ENCODE measurements around the gene HOXB9. TPM values are rescaled to one million over a fixed set of nuclear protein-coding genes. Genes with fewer than 3 reads are reported as not detected.
A peak's percentile ranks its signal among the peaks of the same experiment; 100 is the strongest.

Gene HOXB9
- total and polyA plus RNA-seq, 2 donors = 0.35 to 0.85 TPM

GRCh38 chr17:48588528-48588927 is 37.6 kb downstream of the HOXB9 start:
- no peak for DNase-seq (ENCODE audit: extremely low spot score)
- no peaks in the 10 kb centered on the region for H3K36me3 ChIP-seq (ENCODE audit: insufficient read depth)
- H3K4me3 ChIP-seq (ENCODE audit: low read depth, low read length) = no peak overlapping the region
- WGBS = 32% methylated on average over 2 of the region's 2 CpGs
- no peaks in the 10 kb centered on the region for H3K4me1 ChIP-seq (ENCODE audit: insufficient read depth)
- no peak overlapping the region for H3K27ac ChIP-seq (ENCODE audit: low read depth)

GRCh38 chr17:48588074-48588415 is 38.1 kb downstream of the HOXB9 start:
- no peak for DNase-seq (ENCODE audit: extremely low spot score)
- Histone ChIP-seq H3K27ac (ENCODE audit: low read depth) (no peak overlapping the region), H3K4me1 (ENCODE audit: insufficient read depth) (no peaks in the 10 kb centered on the region), H3K4me3 (ENCODE audit: low read depth, low read length) (no peak overlapping the region), H3K36me3 (ENCODE audit: insufficient read depth) (no peaks in the 10 kb centered on the region)
- 47% methylated on average over 2 of the region's 2 CpGs for WGBS

GRCh38 chr17:48587276-48588073 is 38.7 kb downstream of the HOXB9 start:
- H3K4me1 ChIP-seq (ENCODE audit: insufficient read depth) = no peaks in the 10 kb centered on the region

GRCh38 chr17:48586355-48587258 is 39.6 kb downstream of the HOXB9 start:
- no peaks in the 10 kb centered on the region for H3K4me1 ChIP-seq (ENCODE audit: insufficient read depth)
- peak overlapping the region; percentile 41 for H3K4me3 ChIP-seq (ENCODE audit: low read depth, low read length)
- WGBS = 16% methylated on average over 34 of the region's 34 CpGs
- H3K27ac ChIP-seq (ENCODE audit: low read depth) = no peak overlapping the region
- DNase-seq (ENCODE audit: extremely low spot score) = no peak
- H3K36me3 ChIP-seq (ENCODE audit: insufficient read depth) = no peaks in the 10 kb centered on the region

More at GRCh38 chr17:48587276-48588073, 38.7 kb downstream of the HOXB9 start:
- WGBS = 37% methylated on average over 5 of the region's 5 CpGs
- H3K36me3 ChIP-seq (ENCODE audit: insufficient read depth) = no peaks in the 10 kb centered on the region
- no peak overlapping the region for H3K27ac ChIP-seq (ENCODE audit: low read depth)
- DNase-seq (ENCODE audit: extremely low spot score) = no peak
- no peak overlapping the region for H3K4me3 ChIP-seq (ENCODE audit: low read depth, low read length)

- DNase-seq (ENCODE audit: extremely low spot score) = no peak
- Histone ChIP-seq H3K27ac (ENCODE audit: low read depth) (no peak overlapping the region), H3K4me3 (ENCODE audit: low read depth, low read length) (no peak overlapping the region), H3K4me1 (ENCODE audit: insufficient read depth) (no peaks in the 10 kb centered on the region), H3K36me3 (ENCODE audit: insufficient read depth) (no peaks in the 10 kb centered on the region)
- 35% methylated on average over 2 of the region's 2 CpGs for whole genome bisulfite sequencing
These were observed 41.9 kb downstream of the HOXB9 start for GRCh38 chr17:48584223-48584741.

GRCh38 chr17:48583708-48584222 is 42.4 kb downstream of the HOXB9 start:
- no peak overlapping the region for H3K4me3 ChIP-seq (ENCODE audit: low read depth, low read length)
- H3K36me3 ChIP-seq (ENCODE audit: insufficient read depth) = no peaks in the 10 kb centered on the region
- no peak for DNase-seq (ENCODE audit: extremely low spot score)
- H3K27ac ChIP-seq (ENCODE audit: low read depth) = no peak overlapping the region
- H3K4me1 ChIP-seq (ENCODE audit: insufficient read depth) = no peaks in the 10 kb centered on the region
- 54% methylated on average over 3 of the region's 3 CpGs for WGBS

GRCh38 chr17:48582750-48583069 is 43.4 kb downstream of the HOXB9 start:
- Histone ChIP-seq H3K4me3 (ENCODE audit: low read depth, low read length) (no peak overlapping the region), H3K4me1 (ENCODE audit: insufficient read depth) (no peaks in the 10 kb centered on the region)

GRCh38 chr17:48579760-48580554 is 46.2 kb downstream of the HOXB9 start:
- Histone ChIP-seq H3K27ac (ENCODE audit: low read depth) (no peak overlapping the region), H3K4me1 (ENCODE audit: insufficient read depth) (no peaks in the 10 kb centered on the region), H3K36me3 (ENCODE audit: insufficient read depth) (no peaks in the 10 kb centered on the region), H3K4me3 (ENCODE audit: low read depth, low read length) (no peak overlapping the region)
- 25% methylated on average over 26 of the region's 26 CpGs for WGBS
- no peak for DNase-seq (ENCODE audit: extremely low spot score)

More at GRCh38 chr17:48582750-48583069, 43.4 kb downstream of the HOXB9 start:
- 39% methylated on average over 7 of the region's 7 CpGs for WGBS
- no peak for DNase-seq (ENCODE audit: extremely low spot score)
- Histone ChIP-seq H3K36me3 (ENCODE audit: insufficient read depth) (no peaks in the 10 kb centered on the region), H3K27ac (ENCODE audit: low read depth) (no peak overlapping the region)

- H3K4me1 ChIP-seq (ENCODE audit: insufficient read depth) = no peaks in the 10 kb centered on the region
- H3K27ac ChIP-seq (ENCODE audit: low read depth) = no peak overlapping the region
- H3K36me3 ChIP-seq (ENCODE audit: insufficient read depth) = no peaks in the 10 kb centered on the region
- 21% methylated on average over 7 of the region's 7 CpGs for WGBS
- no peak overlapping the region for H3K4me3 ChIP-seq (ENCODE audit: low read depth, low read length)
- DNase-seq (ENCODE audit: extremely low spot score) = no peak
These were observed 46.7 kb downstream of the HOXB9 start for GRCh38 chr17:48579471-48579759.

- Histone ChIP-seq H3K36me3 (ENCODE audit: insufficient read depth) (no peaks in the 10 kb centered on the region), H3K27ac (ENCODE audit: low read depth) (no peak overlapping the region), H3K4me3 (ENCODE audit: low read depth, low read length) (peak overlapping the region; percentile 51), H3K4me1 (ENCODE audit: insufficient read depth) (no peaks in the 10 kb centered on the region)
- WGBS = 12% methylated on average over 43 of the region's 43 CpGs
- no peak for DNase-seq (ENCODE audit: extremely low spot score)
These were observed 47.3 kb downstream of the HOXB9 start for GRCh38 chr17:48578616-48579470.

GRCh38 chr17:48577946-48578615 is 48.1 kb downstream of the HOXB9 start, which contains the start of gene HOXB4:
Gene HOXB4 (minus strand): TSS chr17:48578350. CDS start chr17:48578319, 31 bp downstream.
- no peak for DNase-seq (ENCODE audit: extremely low spot score)
- peak within 1 kb of the TSS; percentile 68 for H3K27ac ChIP-seq (ENCODE audit: low read depth)

GRCh38 chr17:48577330-48577945 is 48.7 kb downstream of the HOXB9 start:
- DNase-seq (ENCODE audit: extremely low spot score) = no peak
- Histone ChIP-seq H3K4me1 (ENCODE audit: insufficient read depth) (no peaks in the 10 kb centered on the region), H3K36me3 (ENCODE audit: insufficient read depth) (no peaks in the 10 kb centered on the region), H3K27ac (ENCODE audit: low read depth) (no peak overlapping the region), H3K4me3 (ENCODE audit: low read depth, low read length) (peak overlapping the region; percentile 51)
- 5% methylated on average over 19 of the region's 19 CpGs for WGBS

More at GRCh38 chr17:48577946-48578615, 48.1 kb downstream of the HOXB9 start, which contains the start of gene HOXB4:
- Histone ChIP-seq H3K36me3 (ENCODE audit: insufficient read depth) (no peaks in the 10 kb centered on the region), H3K4me1 (ENCODE audit: insufficient read depth) (no peaks in the 10 kb centered on the region), H3K4me3 (ENCODE audit: low read depth, low read length) (peak within 1 kb of the TSS; percentile 51)
- 2% methylated on average over 58 of the region's 58 CpGs for WGBS

All from urinary bladder (tissue), 4 donors.